OCI-LY1 (cell line): ENCODE results near the gene IZUMO1.

Experiments used
- EZH2 ChIP-seq: fragments of 200-600 bp; sonication (generic), shearing (Covaris generic); IDR thresholded peaks from 2 replicates; pipeline ENCODE4 v1.8.0; 2017; ENCODE audit warnings: borderline replicate concordance, mixed run types, mild to moderate bottlenecking, antibody characterized with exemption, low read length, moderate library complexity, mixed read lengths
- TF ChIP-seq, protein P1 (sequence below): fragments of 200-600 bp; sonication (generic), shearing (Covaris generic); IDR thresholded peaks from 2 replicates; pipeline ENCODE4 v1.5.1; 2017; ENCODE audit warnings: mild to moderate bottlenecking, antibody characterized with exemption, low read length, moderate library complexity, mixed read lengths

DNA sequence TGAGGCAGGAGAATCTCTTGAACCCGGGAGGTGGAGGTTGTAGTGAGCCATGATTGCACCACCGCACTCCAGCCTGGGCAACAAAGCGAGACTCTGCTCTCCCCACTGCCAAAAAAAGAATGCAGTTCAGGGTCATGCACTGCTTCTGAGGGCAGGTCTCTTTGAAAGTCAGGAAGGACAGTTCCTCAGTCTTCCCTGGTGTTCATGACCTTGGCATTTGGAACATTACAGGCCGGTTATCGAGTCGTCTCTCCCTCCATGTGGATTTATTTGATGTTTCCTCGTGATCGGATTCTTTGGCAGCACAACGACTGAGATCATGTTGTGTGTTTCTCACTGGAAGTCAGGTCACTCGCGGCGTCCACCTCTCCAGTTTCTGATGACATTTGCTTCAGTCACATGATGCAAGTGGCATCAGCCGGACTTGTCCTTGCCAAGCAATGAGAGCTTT is 25.8 kb upstream of the IZUMO1 start:
- TF ChIP-seq, protein P1, sequence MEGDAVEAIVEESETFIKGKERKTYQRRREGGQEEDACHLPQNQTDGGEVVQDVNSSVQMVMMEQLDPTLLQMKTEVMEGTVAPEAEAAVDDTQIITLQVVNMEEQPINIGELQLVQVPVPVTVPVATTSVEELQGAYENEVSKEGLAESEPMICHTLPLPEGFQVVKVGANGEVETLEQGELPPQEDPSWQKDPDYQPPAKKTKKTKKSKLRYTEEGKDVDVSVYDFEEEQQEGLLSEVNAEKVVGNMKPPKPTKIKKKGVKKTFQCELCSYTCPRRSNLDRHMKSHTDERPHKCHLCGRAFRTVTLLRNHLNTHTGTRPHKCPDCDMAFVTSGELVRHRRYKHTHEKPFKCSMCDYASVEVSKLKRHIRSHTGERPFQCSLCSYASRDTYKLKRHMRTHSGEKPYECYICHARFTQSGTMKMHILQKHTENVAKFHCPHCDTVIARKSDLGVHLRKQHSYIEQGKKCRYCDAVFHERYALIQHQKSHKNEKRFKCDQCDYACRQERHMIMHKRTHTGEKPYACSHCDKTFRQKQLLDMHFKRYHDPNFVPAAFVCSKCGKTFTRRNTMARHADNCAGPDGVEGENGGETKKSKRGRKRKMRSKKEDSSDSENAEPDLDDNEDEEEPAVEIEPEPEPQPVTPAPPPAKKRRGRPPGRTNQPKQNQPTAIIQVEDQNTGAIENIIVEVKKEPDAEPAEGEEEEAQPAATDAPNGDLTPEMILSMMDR, result no peak
- no peak for TF ChIP-seq EZH2
